Activated T-cell treated with anti-CD3 and anti-CD28 coated beads, Interleukin-2, amount 50 U/mL, for 72 hours (primary cell): ENCODE results near the gene DNAJB2. TPM values are rescaled to one million over a fixed set of nuclear protein-coding genes. Genes with fewer than 3 reads are reported as not detected.

ENCODE experiments used
- ATAC-seq, 2 donors: fragments of 150-1000 bp; cut with Tn5 transposase; replicated peaks in 1 of 2; 2 replicates each; pipeline ENCODE4 v1.10.0; 2021; ENCODE audit warnings: moderate library complexity in 2 of 2, mild to moderate bottlenecking in 1 of 2
- DNase-seq, 2 donors: peaks; one replicate each; pipeline ENCODE4 v3.0.0; 2021 to 2022; ENCODE audit warnings: mixed read lengths in 1 of 2
- H3K27ac Mint-ChIP-seq: one replicate; pipeline ENCODE4 v1.8.0; 2022; ENCODE audit warnings: mild to moderate bottlenecking, moderate library complexity, mixed read lengths
- H3K27me3 Mint-ChIP-seq: one replicate; pipeline ENCODE4 v1.8.0; 2022; ENCODE audit warnings: low read depth, mixed read lengths
- H3K36me3 Mint-ChIP-seq, 2 donors: one replicate each; pipeline ENCODE4 v1.8.0; 2022; ENCODE audit warnings: mixed read lengths in 2 of 2, mild to moderate bottlenecking in 1 of 2; ENCODE audit not compliant: insufficient read depth in 2 of 2
- H3K4me1 Mint-ChIP-seq: one replicate; pipeline ENCODE4 v1.8.0; 2022; ENCODE audit warnings: low read depth, mixed read lengths
- H3K4me3 Mint-ChIP-seq, 2 donors: one replicate each; pipeline ENCODE4 v1.8.0; 2022; ENCODE audit warnings: mild to moderate bottlenecking in 2 of 2, mixed read lengths in 2 of 2, moderate library complexity in 2 of 2
- H3K9me3 Mint-ChIP-seq, 2 donors: one replicate each; pipeline ENCODE4 v1.8.0; 2022; ENCODE audit warnings: mixed read lengths in 2 of 2
- total RNA-seq, 2 donors: library from RNA; stranded (reverse); gene quantifications; one replicate each; pipeline ENCODE4 v1.2.3, GENCODE V29; 2022

The DNAJB2 gene
- total RNA-seq, result 10 to 100 TPM; 71.1 to 88.1 TPM

- Mint-ChIP-seq H3K36me3 (peaks cover 5% of the 10 kb centered on the region in 2 donors), H3K9me3 (no peaks in the 10 kb centered on the region), H3K27me3 (no peaks in the 10 kb centered on the region), H3K27ac (peak within 1 kb of the TSS; percentile 95), H3K4me3 (peak within 1 kb of the TSS; percentile 94 to 99), H3K4me1 (peaks cover 44% of the 10 kb centered on the region)
- peak; percentile 99 to 100 for DNase-seq
- peak; percentile 91 to 92 for ATAC-seq
Observed at GRCh38 chr2:219279151-219279915, at the start of gene DNAJB2. TSS of gene DNAJB2 (plus strand) at chr2:219279366. CDS start at chr2:219279834, 468 bp downstream.

- DNase-seq (peak; percentile 61 to 68), ATAC-seq (peak; percentile 24 to 42)
- Mint-ChIP-seq H3K4me3 (peak overlapping the region; percentile 93 to 99), H3K27ac (peak overlapping the region; percentile 98), H3K36me3 (peaks cover 16 to 30% of the 10 kb centered on the region in 2 donors), H3K27me3 (no peaks in the 10 kb centered on the region), H3K9me3 (no peaks in the 10 kb centered on the region), H3K4me1 (peaks cover 47% of the 10 kb centered on the region)
Observed at GRCh38 chr2:219230059-219230540, 49.1 kb upstream of the DNAJB2 start.

GRCh38 chr2:219234331-219234730 lies 44.8 kb upstream of the DNAJB2 start:
- H3K36me3 Mint-ChIP-seq, result peaks cover 24 to 33% of the 10 kb centered on the region in 2 donors
- H3K4me1 Mint-ChIP-seq, result peaks cover 25% of the 10 kb centered on the region
- H3K9me3 Mint-ChIP-seq, result no peaks in the 10 kb centered on the region
- DNase-seq (no peak), ATAC-seq (no peak)
- no peaks in the 10 kb centered on the region for H3K27me3 Mint-ChIP-seq
- H3K4me3 Mint-ChIP-seq, result no peak overlapping the region
- H3K27ac Mint-ChIP-seq, result no peak overlapping the region

GRCh38 chr2:219243291-219243761 lies 35.8 kb upstream of the DNAJB2 start:
- Mint-ChIP-seq H3K4me3 (peak overlapping the region; percentile 47 to 56), H3K27ac (no peak overlapping the region), H3K4me1 (peaks cover 37% of the 10 kb centered on the region), H3K9me3 (no peaks in the 10 kb centered on the region), H3K36me3 (peaks cover 2 to 3% of the 10 kb centered on the region in 2 donors), H3K27me3 (no peaks in the 10 kb centered on the region)
- DNase-seq, result no peak
- ATAC-seq, result no peak

- peaks cover 52% of the 10 kb centered on the region for H3K4me1 Mint-ChIP-seq
- DNase-seq, result no peak
- H3K9me3 Mint-ChIP-seq, result no peaks in the 10 kb centered on the region
Observed at GRCh38 chr2:219244789-219245147, 34.4 kb upstream of the DNAJB2 start.

GRCh38 chr2:219245148-219245898 lies 33.8 kb upstream of the DNAJB2 start, which contains the start of the genes GLB1L and STK16:
TSS of gene GLB1L (minus strand) at chr2:219245444. CDS start at chr2:219243573, 1,871 bp downstream.
TSS of gene STK16 (plus strand) at chr2:219245479. CDS start at chr2:219246000, 521 bp downstream.
- Mint-ChIP-seq H3K36me3 (peaks cover 3 to 8% of the 10 kb centered on the region in 2 donors), H3K4me1 (peaks cover 57% of the 10 kb centered on the region), H3K4me3 (peak within 1 kb of the TSS; percentile 75 to 78), H3K27me3 (no peaks in the 10 kb centered on the region), H3K9me3 (no peaks in the 10 kb centered on the region), H3K27ac (peak within 1 kb of the TSS; percentile 98)
- ATAC-seq (peak; percentile 80 to 82), DNase-seq (peak; percentile 91 to 94)

More at GRCh38 chr2:219244789-219245147, 34.4 kb upstream of the DNAJB2 start:
- peaks cover 2 to 8% of the 10 kb centered on the region in 2 donors for H3K36me3 Mint-ChIP-seq
- H3K4me3 Mint-ChIP-seq, result peak overlapping the region; percentile 75 to 78
- H3K27ac Mint-ChIP-seq, result peak overlapping the region; percentile 70
- ATAC-seq, result no peak
- no peaks in the 10 kb centered on the region for H3K27me3 Mint-ChIP-seq

GRCh38 chr2:219245899-219246230 lies 33.3 kb upstream of the DNAJB2 start:
- Mint-ChIP-seq H3K4me3 (peak overlapping the region; percentile 75 to 78), H3K27ac (peak overlapping the region; percentile 98), H3K27me3 (no peaks in the 10 kb centered on the region), H3K9me3 (no peaks in the 10 kb centered on the region), H3K36me3 (peaks cover 8% of the 10 kb centered on the region in 2 donors), H3K4me1 (peaks cover 63% of the 10 kb centered on the region)
- no peak for DNase-seq
- no peak for ATAC-seq

- peaks cover 8 to 11% of the 10 kb centered on the region in 2 donors for H3K36me3 Mint-ChIP-seq
Observed at GRCh38 chr2:219246559-219246958, 32.6 kb upstream of the DNAJB2 start.

GRCh38 chr2:219247678-219248642 lies 31.2 kb upstream of the DNAJB2 start:
- peak overlapping the region; percentile 72 for H3K27ac Mint-ChIP-seq
- peaks cover 8 to 15% of the 10 kb centered on the region in 2 donors for H3K36me3 Mint-ChIP-seq
- ATAC-seq (peak; percentile 66 to 71), DNase-seq (peak; percentile 54 to 71)
- peaks cover 83% of the 10 kb centered on the region for H3K4me1 Mint-ChIP-seq
- H3K27me3 Mint-ChIP-seq, result no peaks in the 10 kb centered on the region
- H3K9me3 Mint-ChIP-seq, result no peaks in the 10 kb centered on the region
- peak overlapping the region; percentile 75 to 78 for H3K4me3 Mint-ChIP-seq

More at GRCh38 chr2:219246559-219246958, 32.6 kb upstream of the DNAJB2 start:
- ATAC-seq, result no peak
- H3K27me3 Mint-ChIP-seq, result no peaks in the 10 kb centered on the region
- no peaks in the 10 kb centered on the region for H3K9me3 Mint-ChIP-seq
- DNase-seq, result no peak
- H3K27ac Mint-ChIP-seq, result peak overlapping the region; percentile 98
- H3K4me1 Mint-ChIP-seq, result peaks cover 70% of the 10 kb centered on the region
- H3K4me3 Mint-ChIP-seq, result peak overlapping the region; percentile 75 to 78

GRCh38 chr2:219248845-219249202 lies 30.3 kb upstream of the DNAJB2 start:
- Mint-ChIP-seq H3K27ac (peak overlapping the region; percentile 53), H3K27me3 (no peaks in the 10 kb centered on the region), H3K36me3 (peaks cover 8 to 15% of the 10 kb centered on the region in 2 donors), H3K4me3 (peak overlapping the region; percentile 75 to 78), H3K9me3 (no peaks in the 10 kb centered on the region), H3K4me1 (peaks cover 79% of the 10 kb centered on the region)
- no peak for ATAC-seq
- DNase-seq, result no peak

- H3K9me3 Mint-ChIP-seq, result no peaks in the 10 kb centered on the region
- peaks cover 8 to 15% of the 10 kb centered on the region in 2 donors for H3K36me3 Mint-ChIP-seq
- peak overlapping the region; percentile 53 for H3K27ac Mint-ChIP-seq
- H3K4me1 Mint-ChIP-seq, result peaks cover 76% of the 10 kb centered on the region
- DNase-seq, result peak in 1 of 2 donors; percentile 34
- H3K27me3 Mint-ChIP-seq, result no peaks in the 10 kb centered on the region
- no peak for ATAC-seq
- H3K4me3 Mint-ChIP-seq, result peak overlapping the region; percentile 75 to 78
Observed at GRCh38 chr2:219249203-219249980, 29.8 kb upstream of the DNAJB2 start.
